Stimulated activated CD8-positive, alpha-beta memory T cell treated with anti-CD3 and anti-CD28 coated beads, Interleukin-4, amount 100 ng/mL, for 24 hours (primary cell): ENCODE measurements around the gene WDR91.
"Not testable (repeated sequence)": the region's sequence is repeated elsewhere in the genome, so short reads cannot be mapped to it uniquely, and the experiment has no call there.

ENCODE experiments used
- DNase-seq: peaks from one replicate; pipeline ENCODE4 v3.0.0-alpha.2; 2020; ENCODE audit warnings: low read depth

Gene WDR91

DNA sequence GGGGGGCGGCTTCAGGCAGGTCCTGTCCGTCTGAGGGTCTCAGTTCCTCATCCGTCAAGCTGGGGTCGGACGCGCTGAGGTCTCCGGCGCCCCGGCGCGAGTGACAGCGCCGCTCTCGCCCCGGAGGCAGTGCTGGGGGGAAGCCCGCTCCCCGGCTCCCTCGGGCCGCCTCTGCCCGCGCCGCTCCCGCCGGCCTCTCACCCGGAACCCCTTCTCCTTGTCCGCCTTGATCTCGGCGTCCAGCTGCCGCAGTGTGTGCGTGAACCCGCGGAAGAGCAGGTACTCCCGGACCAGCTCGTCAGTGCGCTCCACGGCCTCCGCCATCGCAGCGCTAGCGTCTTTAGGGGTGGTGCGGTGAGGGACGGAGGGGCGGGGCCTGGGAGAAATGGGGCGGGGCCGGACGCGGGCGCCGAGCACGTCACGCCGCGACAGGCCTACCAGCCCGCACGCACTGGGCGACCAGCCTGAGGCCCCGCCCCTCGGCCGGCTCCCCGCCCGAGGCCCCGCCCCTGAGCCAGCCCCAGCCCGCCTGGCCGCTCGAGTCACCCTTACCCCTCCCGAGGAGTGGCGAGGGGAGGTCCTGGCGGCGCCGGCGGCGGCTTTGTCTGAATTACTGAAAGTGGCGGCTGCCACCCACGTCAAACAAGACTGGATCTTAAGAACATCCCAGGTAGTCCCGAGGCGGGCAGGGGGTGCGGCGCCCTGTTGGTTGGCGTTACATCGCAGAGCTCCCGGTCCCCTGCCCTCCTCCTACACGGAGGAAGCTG lies at the start of gene WDR91:
WDR91 (minus strand) TSS at position 348 of the 767 bp plus-strand sequence; CDS start at position 324, 24 bp downstream.
- DNase-seq, result peak; percentile 97

- no peak for DNase-seq
These were observed 49.1 kb upstream of the WDR91 start for GRCh38 chr7:135260470-135260869.

- DNase-seq, result no peak
These were observed 48.4 kb upstream of the WDR91 start for GRCh38 chr7:135259702-135260101.

- DNase-seq, result no peak
These were observed 47.3 kb upstream of the WDR91 start for GRCh38 chr7:135258585-135258984.

DNA sequence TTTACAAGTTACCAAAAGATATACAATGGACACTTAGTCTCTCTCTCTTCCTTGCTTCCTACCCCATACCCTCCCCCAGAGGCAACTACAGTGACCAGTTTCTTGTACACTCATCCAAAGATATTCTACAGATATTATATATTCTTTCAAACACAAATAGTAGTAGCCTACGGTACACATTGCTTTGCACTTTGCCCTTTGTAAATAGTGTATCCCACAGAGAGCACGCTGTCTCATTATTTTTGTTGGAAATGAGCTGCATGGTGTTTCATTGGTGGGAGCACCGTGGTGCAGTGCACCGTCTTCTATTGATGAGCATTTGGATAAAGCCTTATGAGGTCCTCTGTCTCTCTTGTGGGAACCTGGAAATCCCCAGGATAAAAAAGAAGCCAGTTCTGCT lies 46.5 kb upstream of the WDR91 start:
- DNase-seq, result no peak

- no peak for DNase-seq
These were observed 42.8 kb upstream of the WDR91 start for GRCh38 chr7:135253851-135254771.

DNA sequence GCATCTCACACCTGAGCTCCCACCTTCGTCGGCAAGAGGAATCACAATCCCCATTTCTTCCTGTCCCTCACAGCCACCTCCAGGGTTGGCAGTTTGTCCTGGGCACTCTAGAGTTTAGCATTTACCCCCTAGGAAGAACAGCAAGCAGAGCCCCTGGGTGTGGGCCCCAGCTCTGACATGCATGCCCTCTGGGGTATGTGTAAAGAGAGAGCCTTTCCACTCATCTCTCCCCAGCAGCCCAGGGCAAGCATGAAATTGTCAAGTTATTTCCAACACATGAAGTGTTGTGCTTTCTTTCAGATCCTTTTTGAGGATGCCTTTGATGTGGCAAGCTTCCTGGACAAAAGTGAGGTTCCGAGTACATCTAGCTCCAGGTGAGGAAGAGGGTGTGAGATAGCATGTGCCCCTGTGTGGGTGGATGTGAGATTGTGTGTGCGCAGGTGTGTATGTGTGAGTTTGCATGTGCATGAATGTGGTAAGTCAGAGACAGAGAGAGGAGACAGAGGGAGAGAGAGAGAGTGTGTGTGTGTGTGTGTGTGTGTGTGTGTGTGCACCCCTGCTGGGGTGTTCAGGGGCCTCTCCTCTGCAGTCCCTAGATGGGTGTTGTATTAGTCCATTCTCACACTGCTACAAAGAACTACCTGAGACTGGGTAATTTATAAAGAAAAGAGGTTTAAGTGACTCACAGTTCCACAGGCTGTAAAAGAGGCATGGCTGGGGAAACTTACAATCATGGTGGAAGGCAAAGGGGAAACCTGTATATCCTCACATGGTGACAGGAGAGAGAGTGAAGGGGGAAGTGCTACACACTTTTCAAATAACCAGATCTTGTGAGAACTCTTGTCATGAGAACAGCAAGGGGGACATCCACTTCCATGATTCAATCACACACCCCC lies 40.4 kb upstream of the WDR91 start:
- no peak for DNase-seq

GRCh38 chr7:135248546-135248945 lies 37.2 kb upstream of the WDR91 start:
- DNase-seq, result no peak

DNA sequence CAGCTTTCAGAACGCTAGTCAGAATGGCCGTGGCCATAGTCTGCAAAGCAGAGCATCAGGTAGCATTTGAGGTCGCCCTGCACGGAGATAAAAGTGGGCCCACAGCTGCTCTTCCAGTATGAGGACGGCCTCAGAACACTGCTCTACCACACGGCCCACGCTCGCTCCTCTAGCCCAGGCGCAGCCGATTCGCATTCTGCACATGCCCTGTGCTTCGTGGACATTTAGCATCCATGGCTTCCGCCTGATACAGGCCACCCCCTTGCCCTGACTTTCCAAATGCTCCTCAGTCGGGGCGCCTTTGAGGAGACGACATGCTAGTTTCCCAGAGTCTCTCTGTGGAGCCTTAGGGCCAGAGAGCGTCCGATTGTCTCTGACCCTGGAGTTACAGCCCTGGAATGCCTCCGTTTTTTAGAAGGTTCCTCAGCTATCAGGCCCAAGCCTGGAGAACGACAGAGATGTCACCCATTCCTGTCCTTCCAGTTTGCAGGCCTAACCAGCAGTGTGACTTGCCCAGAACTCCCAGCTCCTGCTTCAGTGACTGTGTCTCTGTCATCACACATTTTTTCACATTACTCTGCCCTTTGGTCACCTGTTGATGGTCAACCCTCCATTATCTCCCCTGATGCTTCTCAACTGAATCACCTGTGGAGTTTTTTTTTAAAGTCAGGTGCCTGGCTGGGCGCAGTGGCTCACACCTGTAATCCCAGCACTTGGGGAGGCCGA lies 36.6 kb upstream of the WDR91 start:
- DNase-seq, result no peak

DNA sequence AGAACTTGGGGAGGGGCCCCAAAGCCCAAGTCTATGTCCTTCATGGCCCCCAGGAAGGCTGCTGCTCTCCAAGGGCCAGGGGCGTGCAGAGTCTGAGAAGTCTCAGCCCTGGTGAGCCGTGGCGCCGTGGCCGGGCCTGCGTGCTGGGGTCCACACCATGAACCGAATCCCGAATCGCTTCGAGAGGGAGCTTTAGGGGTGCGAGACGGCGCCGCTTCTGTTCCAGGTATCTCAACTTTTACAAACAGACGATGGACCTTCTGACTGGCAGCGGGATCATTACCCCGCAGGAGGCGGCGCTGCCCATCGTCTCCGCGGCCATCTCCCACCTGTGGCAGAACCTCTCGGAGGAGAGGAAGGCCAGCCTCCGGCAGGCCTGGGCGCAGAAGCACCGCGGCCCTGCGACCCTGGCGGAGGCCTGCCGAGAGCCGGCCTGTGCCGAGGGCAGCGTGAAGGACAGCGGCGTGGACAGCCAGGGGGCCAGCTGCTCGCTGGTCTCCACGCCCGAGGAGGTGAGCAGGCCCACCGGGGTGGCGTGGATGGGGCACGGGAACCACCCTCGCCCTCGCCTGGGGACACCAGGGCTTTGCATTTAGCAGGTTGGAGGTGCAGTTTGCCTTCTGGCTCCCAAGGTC lies 35.0 kb upstream of the WDR91 start:
- DNase-seq, result no peak

- DNase-seq, result no peak
These were observed 34.2 kb upstream of the WDR91 start for GRCh38 chr7:135245226-135246190.

DNA sequence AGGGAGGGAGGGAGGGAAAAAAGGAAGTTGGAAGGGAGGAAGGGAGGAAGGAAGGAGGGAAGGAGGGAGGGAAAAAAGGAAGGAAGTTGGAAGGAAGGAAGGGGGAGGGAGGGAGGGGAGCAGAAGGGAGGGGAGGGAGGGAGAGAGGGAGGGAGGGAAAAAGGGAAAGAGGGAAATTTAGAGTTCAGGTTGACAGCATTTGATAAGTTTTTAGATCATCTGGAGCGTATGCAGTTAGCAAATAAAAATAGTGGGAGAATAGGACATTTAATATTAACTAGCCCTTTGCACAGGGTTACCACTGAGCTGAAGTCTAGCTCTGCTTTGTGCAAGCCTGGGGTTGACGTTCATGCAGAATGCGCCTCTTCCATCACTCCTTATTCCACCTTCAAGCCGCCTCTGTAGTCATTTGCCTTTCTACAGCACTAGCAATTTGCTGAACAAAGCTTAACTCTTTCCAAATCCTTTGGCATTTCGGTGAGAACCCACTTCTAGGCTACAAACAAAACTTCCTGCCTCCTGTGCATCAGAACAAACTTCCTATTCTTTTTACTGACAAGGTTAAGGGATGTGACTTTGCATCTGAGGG lies 30.9 kb upstream of the WDR91 start:
- DNase-seq, result no peak

- no peak for DNase-seq
These were observed 29.1 kb upstream of the WDR91 start for GRCh38 chr7:135240441-135240840.

DNA sequence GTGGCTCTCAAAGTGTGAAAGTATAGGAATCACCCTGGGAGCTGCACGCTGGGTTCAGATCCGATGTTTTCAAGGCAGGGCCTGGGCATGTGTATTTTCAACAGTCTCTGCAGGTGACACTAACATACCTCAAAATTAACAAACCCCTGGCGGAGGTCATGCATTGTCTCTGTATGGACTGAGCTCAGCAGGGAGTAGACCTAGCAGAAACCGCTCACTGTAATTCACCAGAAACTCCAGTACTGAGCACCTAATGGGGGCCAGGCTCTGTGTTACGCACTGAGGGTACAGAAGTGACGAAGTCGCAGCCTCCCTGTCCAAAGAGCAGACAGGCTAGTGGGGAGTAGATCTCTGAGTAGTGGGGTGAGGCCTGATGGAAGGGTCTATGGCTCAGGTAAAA lies 27.9 kb upstream of the WDR91 start:
- DNase-seq, result no peak

GRCh38 chr7:135238112-135238744 lies 26.9 kb upstream of the WDR91 start:
- no peak for DNase-seq

GRCh38 chr7:135236727-135237126 lies 25.4 kb upstream of the WDR91 start:
- no peak for DNase-seq

- no peak for DNase-seq
These were observed 24.5 kb upstream of the WDR91 start for GRCh38 chr7:135235841-135236240.

GRCh38 chr7:135234727-135235126 lies 23.4 kb upstream of the WDR91 start:
- no peak for DNase-seq

DNA sequence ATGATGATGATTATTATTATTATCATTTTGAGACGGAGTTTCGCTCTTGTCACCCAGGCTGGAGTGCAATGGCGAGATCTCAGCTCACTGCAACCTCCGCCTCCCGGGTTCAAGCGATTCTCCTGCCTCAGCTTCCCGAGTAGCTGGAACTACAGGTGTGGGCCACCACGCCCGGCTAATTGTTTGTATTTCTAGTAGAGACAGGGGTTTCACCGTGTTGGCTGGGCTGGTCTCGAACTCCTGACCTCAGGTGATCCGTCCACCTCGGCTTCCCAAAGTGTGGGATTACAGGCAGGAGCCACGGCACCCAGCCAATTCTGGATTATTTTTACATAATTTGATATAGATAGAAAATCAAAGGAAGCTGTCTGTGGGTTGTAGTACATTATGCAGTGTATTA lies 22.8 kb upstream of the WDR91 start:
- DNase-seq, result not testable (repeated sequence)
